SK-N-SH treated with all-trans-retinoic acid at 6 μM for 48 hours (cell line): Measurements from ENCODE around the gene PYDC1.
"Not testable (repeated sequence)": the region's sequence is repeated elsewhere in the genome, so short reads cannot be mapped to it uniquely, and the experiment has no call there.

Experiments used
- ATAC-seq: fragments of 200-7000 bp; cut with Tn5 transposase; 3 replicates; pipeline ENCODE4 v1.9.1; 2020; ENCODE audit warnings: mild to moderate bottlenecking, moderate library complexity
- ARNTL ChIP-seq: fragments of 450-650 bp; formaldehyde crosslinking; IDR thresholded peaks from 2 replicates; pipeline ENCODE4 v1.5.0; 2020; ENCODE audit warnings: low read depth, mild to moderate bottlenecking, moderate library complexity, borderline replicate concordance
- BACH2 ChIP-seq: fragments of 250-450 bp; sonication (Bioruptor Pico); IDR thresholded peaks from 2 replicates; pipeline ENCODE4 v1.9.0; 2021; ENCODE audit warnings: mild to moderate bottlenecking, borderline replicate concordance
- CSRNP3 ChIP-seq: fragments of 250-450 bp; sonication (Bioruptor Pico); IDR thresholded peaks from 2 replicates; pipeline ENCODE4 v1.5.1; 2021; ENCODE audit warnings: mild to moderate bottlenecking, moderate library complexity
- GLIS3 ChIP-seq: fragments of 250-450 bp; sonication (Bioruptor Pico); IDR thresholded peaks from 2 replicates; pipeline ENCODE4 v1.5.0; 2020; ENCODE audit warnings: mild to moderate bottlenecking, moderate library complexity
- ISL1 ChIP-seq: fragments of 250-450 bp; sonication (Bioruptor Pico); IDR thresholded peaks from 2 replicates; pipeline ENCODE4 v2.1.2; 2022; ENCODE audit warnings: mild to moderate bottlenecking, moderate library complexity
- OSR1 ChIP-seq: fragments of 250-450 bp; sonication (Bioruptor Pico); IDR thresholded peaks from 2 replicates; pipeline ENCODE4 v1.8.0; 2022; ENCODE audit warnings: moderate library complexity, mild to moderate bottlenecking, inconsistent platforms
- PATZ1 ChIP-seq: fragments of 250-450 bp; sonication (Bioruptor Pico); IDR thresholded peaks from 2 replicates; pipeline ENCODE4 v1.8.0; 2020; ENCODE audit warnings: mild to moderate bottlenecking, moderate library complexity, borderline replicate concordance
- POU6F1 ChIP-seq: fragments of 250-450 bp; sonication (Bioruptor Pico); IDR thresholded peaks from 2 replicates; pipeline ENCODE4 v1.8.0; 2021; ENCODE audit warnings: low read depth, mild to moderate bottlenecking, moderate library complexity, borderline replicate concordance
- PPARA ChIP-seq: fragments of 250-450 bp; sonication (Bioruptor Pico); IDR thresholded peaks from 2 replicates; pipeline ENCODE4 v1.5.0; 2020; ENCODE audit warnings: mild to moderate bottlenecking, borderline replicate concordance
- RARB ChIP-seq: fragments of 250-450 bp; sonication (Bioruptor Pico); IDR thresholded peaks from 2 replicates; pipeline ENCODE4 v1.8.0; 2021; ENCODE audit warnings: mild to moderate bottlenecking, moderate library complexity
- SNAI2 ChIP-seq: fragments of 250-450 bp; sonication (Bioruptor Pico); IDR thresholded peaks from 2 replicates; pipeline ENCODE4 v1.5.0; 2020; ENCODE audit warnings: mild to moderate bottlenecking, moderate library complexity
- TCF4 ChIP-seq: fragments of 250-450 bp; sonication (Bioruptor Pico); IDR thresholded peaks from 2 replicates; pipeline ENCODE4 v1.8.0; 2021; ENCODE audit warnings: mild to moderate bottlenecking, moderate library complexity, borderline replicate concordance
- TOX ChIP-seq: fragments of 250-450 bp; sonication (Bioruptor Pico); IDR thresholded peaks from 2 replicates; pipeline ENCODE4 v1.8.0; 2021; ENCODE audit warnings: mild to moderate bottlenecking, moderate library complexity, borderline replicate concordance
- TSHZ2 ChIP-seq: fragments of 250-450 bp; sonication (Bioruptor Pico); IDR thresholded peaks from 2 replicates; pipeline ENCODE4 v1.5.0; 2020; ENCODE audit warnings: mild to moderate bottlenecking, moderate library complexity
- ZC3H10 ChIP-seq: fragments of 250-450 bp; sonication (Bioruptor Pico); IDR thresholded peaks from 2 replicates; pipeline ENCODE4 v1.5.1; 2021; ENCODE audit warnings: mild to moderate bottlenecking, moderate library complexity
- ZFP3 ChIP-seq: fragments of 250-450 bp; sonication (Bioruptor Pico); IDR thresholded peaks from 2 replicates; pipeline ENCODE4 v1.5.0; 2020; ENCODE audit warnings: mild to moderate bottlenecking, moderate library complexity
- ZFP30 ChIP-seq: fragments of 450-650 bp; formaldehyde crosslinking; IDR thresholded peaks from 2 replicates; pipeline ENCODE4 v1.5.0; 2022; ENCODE audit warnings: mild to moderate bottlenecking, moderate library complexity
- ZNF565 ChIP-seq: fragments of 450-650 bp; formaldehyde crosslinking; conservative IDR thresholded peaks from 2 replicates; pipeline ENCODE4 v1.5.0; 2020; ENCODE audit warnings: low read depth, mild to moderate bottlenecking, moderate library complexity
- ZNF70 ChIP-seq: fragments of 450-650 bp; formaldehyde crosslinking; IDR thresholded peaks from 2 replicates; pipeline ENCODE4 v1.5.0; 2020; ENCODE audit warnings: mild to moderate bottlenecking, moderate library complexity
- ZNF8 ChIP-seq: fragments of 450-650 bp; formaldehyde crosslinking; IDR thresholded peaks from 2 replicates; pipeline ENCODE4 v1.5.0; 2020; ENCODE audit warnings: mild to moderate bottlenecking, moderate library complexity

The PYDC1 gene

GRCh38 chr16:31202414-31203375, 14.2 kb downstream of the PYDC1 start, which contains the start of gene PYCARD:
PYCARD (minus strand) TSS chr16:31202760; CDS start chr16:31202690, 70 bp downstream.
- ATAC-seq = peak; percentile 10
- TF ChIP-seq ISL1 (CRISPR knock-in tag) (no peak), ZFP3 (CRISPR knock-in tag) (no peak), TCF4 (CRISPR knock-in tag) (no peak), PATZ1 (CRISPR knock-in tag) (no peak), GLIS3 (no peak), ARNTL (CRISPR knock-in tag) (no peak), ZNF70 (no peak), TOX (CRISPR knock-in tag) (no peak), ZFP30 (CRISPR knock-in tag) (no peak), RARB (CRISPR knock-in tag) (no peak), TSHZ2 (CRISPR knock-in tag) (no peak), ZC3H10 (CRISPR knock-in tag) (no peak), SNAI2 (CRISPR knock-in tag) (no peak), ZNF8 (CRISPR knock-in tag) (no peak)
- TF ChIP-seq, all 23 proteins: peak for 0

- ATAC-seq = peak; percentile 30
- TF ChIP-seq ARNTL (CRISPR knock-in tag) (no peak), SNAI2 (CRISPR knock-in tag) (no peak), ZFP3 (CRISPR knock-in tag) (no peak), TOX (CRISPR knock-in tag) (no peak)
Measured at GRCh38 chr16:31201582-31202413, 15.1 kb downstream of the PYDC1 start.

- TF ChIP-seq TCF4 (CRISPR knock-in tag) (no peak), ZNF565 (no peak), ISL1 (CRISPR knock-in tag) (no peak), PPARA (CRISPR knock-in tag) (no peak), OSR1 (CRISPR knock-in tag) (no peak), ZC3H10 (CRISPR knock-in tag) (no peak), ZFP3 (CRISPR knock-in tag) (no peak), BACH2 (CRISPR knock-in tag) (no peak), POU6F1 (CRISPR knock-in tag) (no peak), GLIS3 (no peak), SNAI2 (CRISPR knock-in tag) (no peak), RARB (CRISPR knock-in tag) (no peak), ZFP30 (CRISPR knock-in tag) (no peak), CSRNP3 (CRISPR knock-in tag) (no peak), TOX (CRISPR knock-in tag) (no peak)
- peak; percentile 10 for ATAC-seq
Measured at GRCh38 chr16:31200821-31201568, 15.9 kb downstream of the PYDC1 start.

- ATAC-seq = not testable (repeated sequence)
Measured at GRCh38 chr16:31200111-31200510, 16.8 kb downstream of the PYDC1 start.
